Activated T-helper 1 cell treated with anti-CD3 and anti-CD28 coated beads, Interleukin-12 subunit alpha, Interleukin-12 subunit beta, Interleukin-2, Interleukin-4 antibody, amounts not matched to agents 30 ng/mL and 10 ng/mL and 1 ng/mL, durations not matched to agents 14 hours and 24 hours and 36 hours (primary cell): ENCODE data around the gene ZNF320. TPM values are rescaled to one million over a fixed set of nuclear protein-coding genes. Genes with fewer than 3 reads are reported as not detected.

Source experiments
- total RNA-seq: library from RNA; stranded (reverse); gene quantifications from 2 replicates; pipeline ENCODE4 v1.2.3, GENCODE V29; 2022

Gene ZNF320
- total RNA-seq, 1 donor from 2014 or later = 10.5 TPM

Other genes starting within 250 kb of the ZNF320 start
- 17.0 and 21.0 TPM in 2 replicates for gene ZNF611, start 162.6 kb downstream of the ZNF320 start, total RNA-seq
- 11.9 and 13.4 TPM in 2 replicates for gene ZNF600, start 110.8 kb downstream of the ZNF320 start, total RNA-seq
- 17.4 and 23.0 TPM in 2 replicates for gene ZNF28, start 76.0 kb downstream of the ZNF320 start, total RNA-seq
- gene ZNF468, start 40.0 kb downstream of the ZNF320 start, total RNA-seq = 16.9 and 18.6 TPM in 2 replicates
- 4.2 and 4.6 TPM in 2 replicates for gene ZNF888, start 25.8 kb upstream of the ZNF320 start, total RNA-seq
- gene ZNF816, start 65.2 kb upstream of the ZNF320 start, total RNA-seq = 7.0 and 9.4 TPM in 2 replicates
- gene ERVV-1, start 116.3 kb upstream of the ZNF320 start, total RNA-seq = not detected in 2 replicates
- not detected in 2 replicates for gene ERVV-2, start 147.1 kb upstream of the ZNF320 start, total RNA-seq
- 26.0 and 27.8 TPM in 2 replicates for gene ZNF160, start 205.8 kb upstream of the ZNF320 start, total RNA-seq
- gene ZNF415, start 235.3 kb upstream of the ZNF320 start, total RNA-seq = 0.20 and 0.21 TPM in 2 replicates